ENCODE data around the gene ACACB.

GRCh38 chr12:109154451-109155438 lies 38.4 kb downstream of the ACACB start:
- no peak for TF ChIP-seq CTCF (conservative IDR thresholded peaks at IDR 0.05; ENCODE audit: low read depth, low read length)
- TF ChIP-seq EZH2 (IDR thresholded peaks at IDR 0.05; ENCODE audit: low read length, unreplicated experiment), result no peak
- no peak for TF ChIP-seq EZH2phosphoT487 (IDR thresholded peaks at IDR 0.05; ENCODE audit: borderline replicate concordance, low read length)
